Body of pancreas (tissue), 4 donors: Measurements from ENCODE around the gene TBL1Y. TPM values are rescaled to one million over a fixed set of nuclear protein-coding genes. Genes with fewer than 3 reads are reported as not detected.
A peak's percentile ranks its signal among the peaks of the same experiment; 100 is the strongest.

ENCODE experiments used
- ATAC-seq: fragments of 150-250 bp; one replicate; pipeline ENCODE4 v1.9.1; 2016
- DNase-seq, 4 donors: peaks; one replicate each; pipeline ENCODE4 v3.0.0-alpha.2; 2019
- H3K27ac ChIP-seq, 4 donors: fragments of 200-600 bp; sonication (generic); 1 replicate in 3 of 4; 2 replicates in 1 of 4; pipeline versions ENCODE4 v1.5.1 to v1.6.1; 2016 to 2019; ENCODE audit warnings: mild to moderate bottlenecking in 1 of 4, mixed read lengths in 1 of 4, moderate library complexity in 1 of 4
- H3K27me3 ChIP-seq, 2 donors: fragments of 200-600 bp; sonication (generic); one replicate each; pipeline ENCODE4 v1.6.0; 2016; ENCODE audit warnings: mild to moderate bottlenecking in 1 of 2
- H3K36me3 ChIP-seq, 2 donors: fragments of 200-600 bp; sonication (generic); replicated peaks in 1 of 2; 2 replicates each; pipeline ENCODE4 v1.5.1; 2016; ENCODE audit warnings: low read depth in 2 of 2; ENCODE audit not compliant: insufficient read depth in 1 of 2
- H3K4me1 ChIP-seq: fragments of 200-600 bp; sonication (generic); one replicate; pipeline ENCODE4 v1.6.0; 2016
- H3K4me3 ChIP-seq, 2 donors: fragments of 200-600 bp; sonication (generic); 1 replicate in 1 of 2; 2 replicates in 1 of 2; pipeline ENCODE4 v1.5.1; 2016 to 2019
- H3K9me3 ChIP-seq, 3 donors: fragments of 200-600 bp; sonication (generic); 1 replicate in 2 of 3; 2 replicates in 1 of 3; pipeline ENCODE4 v1.5.1; 2016
- CTCF ChIP-seq, 7 experiments: fragments of 450-650 bp in 4 of 7; fragments of 200-600 bp in 3 of 7; sonication (generic) in 3 of 7; IDR thresholded peaks; one replicate each; pipeline ENCODE4 v1.5.1; 2016 to 2019; ENCODE audit warnings: antibody characterized with exemption in 7 of 7
- POLR2A ChIP-seq, 3 donors: fragments of 450-650 bp; IDR thresholded peaks; one replicate each; pipeline ENCODE4 v1.6.1; 2016; ENCODE audit warnings: antibody characterized with exemption in 3 of 3, mild to moderate bottlenecking in 2 of 3
- WGBS, 2 donors: methylation state at CpG; one replicate each; pipeline ENCODE4 v1.1.5; 2017; 5-methylcytosine and 5-hydroxymethylcytosine counted together
- intact Hi-C: fragments of 100-400 bp; cut with DNase I; formaldehyde crosslinking; loops from one replicate; pipeline ENCODE4 v1.15.1; 2023
- total RNA-seq, 2 donors: library from RNA; depleted of rRNA; stranded (reverse); fragments of >200 nt; gene quantifications; one replicate each; pipeline ENCODE4 v1.1.0, GENCODE V29; 2016

TBL1Y gene
- total RNA-seq, 2 donors from 2014 or later, result not detected

- Histone ChIP-seq H3K27ac (no peak overlapping the region), H3K36me3 (no peaks in the 10 kb centered on the region), H3K9me3 (no peaks in the 10 kb centered on the region), H3K27me3 (no peaks in the 10 kb centered on the region), H3K4me3 (no peak overlapping the region), H3K4me1 (no peaks in the 10 kb centered on the region)
- intact Hi-C loops, result no loop called here
- DNase-seq (no peak), ATAC-seq (no peak)
- no peak for TF ChIP-seq CTCF (IDR thresholded peaks at IDR 0.05)
- no peak for TF ChIP-seq POLR2A (IDR thresholded peaks at IDR 0.05)
- 46 to 53% methylated on average over 6 of the region's 6 CpGs for WGBS, 2 donors
Observed at GRCh38 chrY:7008578-7009355, 98.3 kb downstream of the TBL1Y start.

- WGBS, 2 donors, result 57 to 60% methylated on average over 2 of the region's 2 CpGs
- no peak for ATAC-seq
- no peak overlapping the region for H3K27ac ChIP-seq
- no peaks in the 10 kb centered on the region for H3K27me3 ChIP-seq
- no peaks in the 10 kb centered on the region for H3K4me1 ChIP-seq
- TF ChIP-seq POLR2A (IDR thresholded peaks at IDR 0.05), result no peak
- no peak overlapping the region for H3K4me3 ChIP-seq
- intact Hi-C loops, result no loop called here
- H3K36me3 ChIP-seq, result no peaks in the 10 kb centered on the region
- H3K9me3 ChIP-seq, result no peaks in the 10 kb centered on the region
- no peak for DNase-seq
Observed at GRCh38 chrY:7013051-7013450, 102.6 kb downstream of the TBL1Y start.

DNA sequence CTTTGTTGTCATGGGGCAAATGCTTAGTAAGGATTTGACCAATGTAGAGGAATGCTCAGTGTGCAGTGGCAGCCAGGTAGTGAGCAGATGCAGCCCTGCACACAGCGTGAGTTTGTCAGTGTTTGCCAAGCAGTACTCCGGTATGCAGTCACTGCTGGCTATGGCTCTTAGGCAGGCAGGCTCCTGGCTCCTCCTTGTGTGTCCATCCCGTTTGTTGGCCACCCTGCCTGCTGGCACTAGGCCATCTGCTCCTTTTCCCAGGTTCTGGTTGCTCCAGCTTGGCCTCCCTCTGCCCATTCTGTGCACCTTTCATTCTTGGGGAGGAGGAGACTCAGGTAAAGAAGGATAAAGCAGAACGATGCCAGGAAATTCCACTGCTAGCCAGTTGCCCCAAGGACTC is 106.0 kb downstream of the TBL1Y start:
- H3K27ac ChIP-seq, result no peak overlapping the region
- no peaks in the 10 kb centered on the region for H3K36me3 ChIP-seq
- H3K4me3 ChIP-seq, result no peak overlapping the region
- 6 to 38% methylated on average over 1 to 4 of the region's 4 CpGs for WGBS, 2 donors
- no peaks in the 10 kb centered on the region for H3K4me1 ChIP-seq
- ATAC-seq (peak; percentile 47), DNase-seq (peak in 2 of 4 donors; percentile 13 to 27)
- no peaks in the 10 kb centered on the region for H3K9me3 ChIP-seq
- intact Hi-C loops, result no loop called here
- H3K27me3 ChIP-seq, result no peaks in the 10 kb centered on the region
- TF ChIP-seq CTCF (IDR thresholded peaks at IDR 0.05) (no peak), POLR2A (IDR thresholded peaks at IDR 0.05) (no peak)

GRCh38 chrY:7017244-7018080 is 107.0 kb downstream of the TBL1Y start:
- Histone ChIP-seq H3K27me3 (no peaks in the 10 kb centered on the region), H3K9me3 (no peaks in the 10 kb centered on the region), H3K36me3 (no peaks in the 10 kb centered on the region), H3K4me3 (no peak overlapping the region), H3K27ac (no peak overlapping the region), H3K4me1 (no peaks in the 10 kb centered on the region)
- TF ChIP-seq POLR2A (IDR thresholded peaks at IDR 0.05) (no peak), CTCF (IDR thresholded peaks at IDR 0.05) (no peak)
- DNase-seq (no peak), ATAC-seq (no peak)
- WGBS, 2 donors, result 85 to 93% methylated on average over 6 of the region's 6 CpGs
- intact Hi-C loops, result no loop called here

GRCh38 chrY:7039037-7039436 is 128.5 kb downstream of the TBL1Y start:
- Histone ChIP-seq H3K9me3 (no peaks in the 10 kb centered on the region), H3K27me3 (no peaks in the 10 kb centered on the region), H3K36me3 (no peaks in the 10 kb centered on the region), H3K4me1 (no peaks in the 10 kb centered on the region), H3K27ac (no peak overlapping the region), H3K4me3 (no peak overlapping the region)
- TF ChIP-seq CTCF (IDR thresholded peaks at IDR 0.05) (no peak), POLR2A (IDR thresholded peaks at IDR 0.05) (no peak)
- no peak for ATAC-seq
- no peak for DNase-seq
- intact Hi-C loops, result no loop called here
